ENCODE data around the gene SLC50A1.

SLC50A1 gene

GRCh38 chr1:155172732-155173477 lies 37.3 kb downstream of the SLC50A1 start, which contains the start of gene KRTCAP2 (continued):
- TF ChIP-seq ZNF501 (tag by site-specific recombination; IDR thresholded peaks at IDR 0.05) = peak; percentile 74
- TF ChIP-seq SP7 (tag by site-specific recombination; IDR thresholded peaks at IDR 0.05) = peak; percentile 76
- peak; percentile 79 for TF ChIP-seq ZNF398 (tag by site-specific recombination; IDR thresholded peaks at IDR 0.05)
- peak; percentile 76 for TF ChIP-seq KLF9 (tag by site-specific recombination; IDR thresholded peaks at IDR 0.05; ENCODE audit: low read depth)
- TF ChIP-seq ZNF202 (tag by site-specific recombination; IDR thresholded peaks at IDR 0.05; ENCODE audit: borderline replicate concordance) = no peak
- 0 out of 2 replicates have a peak, but pooled peaks have one; percentile 13 for TF ChIP-seq ZBTB7A (tag by site-specific recombination; IDR thresholded peaks at IDR 0.05; ENCODE audit: low read depth)
- TF ChIP-seq ZBTB20 (tag by site-specific recombination; IDR thresholded peaks at IDR 0.05) = peak; percentile 87
- 0 out of 2 replicates have a peak, but pooled peaks have one; percentile 10 for TF ChIP-seq ZSCAN4 (tag by site-specific recombination; IDR thresholded peaks at IDR 0.05)
- TF ChIP-seq GLIS2 (tag by site-specific recombination; IDR thresholded peaks at IDR 0.05) = peak; percentile 100
- no peak for TF ChIP-seq MEIS1 (CRISPR knock-in tag; IDR thresholded peaks at IDR 0.05; ENCODE audit: borderline replicate concordance)
- TF ChIP-seq HIC1 (tag by site-specific recombination; IDR thresholded peaks at IDR 0.05) = peak; percentile 69
- peak; percentile 70 for TF ChIP-seq SP2 (tag by site-specific recombination; IDR thresholded peaks at IDR 0.05)
- peak; percentile 63 for TF ChIP-seq ZNF629 (tag by site-specific recombination; IDR thresholded peaks at IDR 0.05)
- peak; percentile 82 for TF ChIP-seq ZEB2 (tag by site-specific recombination; IDR thresholded peaks at IDR 0.05)
- peak; percentile 69 for TF ChIP-seq PRDM10 (tag by site-specific recombination; IDR thresholded peaks at IDR 0.05)
- TF ChIP-seq ZNF544 (tag by site-specific recombination; IDR thresholded peaks at IDR 0.05) = no peak
- TF ChIP-seq ZNF585B (tag by site-specific recombination; IDR thresholded peaks at IDR 0.05) = no peak
- no peak for TF ChIP-seq ZNF473 (tag by site-specific recombination; IDR thresholded peaks at IDR 0.05)
- TF ChIP-seq BCL6B (tag by site-specific recombination; IDR thresholded peaks at IDR 0.05) = no peak
- no peak; the same call in 1 of the 2 replicates for TF ChIP-seq ZNF785 (tag by site-specific recombination; IDR thresholded peaks at IDR 0.05)
- no peak for TF ChIP-seq ZNF555 (tag by site-specific recombination; conservative IDR thresholded peaks at IDR 0.05)
- TF ChIP-seq TRIM28 (IDR thresholded peaks at IDR 0.05; ENCODE audit: borderline replicate concordance, low read length) = peak; percentile 94
- TF ChIP-seq ZNF394 (tag by site-specific recombination; IDR thresholded peaks at IDR 0.05; ENCODE audit: borderline replicate concordance) = peak; percentile 100
- peak; percentile 49 for TF ChIP-seq ZNF341 (tag by site-specific recombination; IDR thresholded peaks at IDR 0.05; ENCODE audit: low read depth)
- peak; percentile 51; the same call in 1 of the 2 replicates for TF ChIP-seq KLF16 (tag by site-specific recombination; IDR thresholded peaks at IDR 0.05)
- TF ChIP-seq ZSCAN23 (tag by site-specific recombination; IDR thresholded peaks at IDR 0.05) = no peak
- TF ChIP-seq SETDB1 (IDR thresholded peaks at IDR 0.05; ENCODE audit: insufficient read length, low read length) = peak; percentile 17
- TF ChIP-seq PATZ1 (tag by site-specific recombination; IDR thresholded peaks at IDR 0.05) = 0 out of 2 replicates have a peak, but pooled peaks have one; percentile 41

Measured in HEK293 (cell line).